Heart left ventricle (tissue), 16 donors: ENCODE results near the gene IQCH. TPM values are rescaled to one million over a fixed set of nuclear protein-coding genes. Genes with fewer than 3 reads are reported as not detected.

Source experiments
- ATAC-seq, 4 donors: fragments of 200-7000 bp; cut with Tn5 transposase; one replicate each; pipeline ENCODE4 v1.9.1; 2020 to 2022; ENCODE audit warnings: moderate library complexity in 4 of 4, mild to moderate bottlenecking in 3 of 4, moderate number of reproducible peaks in 1 of 4
- DNase-seq, 5 donors: peaks; one replicate each; pipeline ENCODE4 v3.0.0-alpha.2; 2020
- H3K27ac ChIP-seq, 12 donors: fragments of 200-600 bp; sonication (generic) in 4 of 12; one replicate each; pipeline versions ENCODE4 v1.5.0 to v1.8.0; 2016 to 2022; ENCODE audit warnings: mild to moderate bottlenecking in 2 of 12
- H3K27me3 ChIP-seq, 9 donors: fragments of 200-600 bp; sonication (generic) in 2 of 9; one replicate each; pipeline versions ENCODE4 v1.5.1 to v1.8.0; 2016 to 2022; ENCODE audit warnings: mild to moderate bottlenecking in 3 of 9
- H3K36me3 ChIP-seq, 9 donors: fragments of 200-600 bp; sonication (generic) in 2 of 9; one replicate each; pipeline versions ENCODE4 v1.5.0 to v1.8.0; 2018 to 2022; ENCODE audit warnings: mild to moderate bottlenecking in 2 of 9
- H3K4me1 ChIP-seq, 12 donors: fragments of 200-600 bp; sonication (generic) in 4 of 12; one replicate each; pipeline versions ENCODE4 v1.5.0 to v1.8.0; 2016 to 2022; ENCODE audit warnings: mild to moderate bottlenecking in 3 of 12
- H3K4me3 ChIP-seq, 12 donors: fragments of 200-600 bp; sonication (generic) in 4 of 12; one replicate each; pipeline versions ENCODE4 v1.5.0 to v1.8.0; 2017 to 2022; ENCODE audit warnings: mild to moderate bottlenecking in 9 of 12, moderate library complexity in 4 of 12
- H3K9me3 ChIP-seq, 12 donors: fragments of 200-600 bp; sonication (generic) in 4 of 12; one replicate each; pipeline versions ENCODE4 v1.5.0 to v1.8.0; 2016 to 2022; ENCODE audit warnings: mild to moderate bottlenecking in 1 of 12
- POLR2A ChIP-seq, 2 donors: fragments of 450-650 bp; IDR thresholded peaks; one replicate each; pipeline ENCODE4 v1.6.1; 2017; ENCODE audit warnings: antibody characterized with exemption in 2 of 2, mild to moderate bottlenecking in 2 of 2, moderate library complexity in 2 of 2
- WGBS, 4 donors: extraction: QIAGEN DNeasy Blood & Tissue Kit in 2 of 4; methylation state at CpG; one replicate each; pipeline versions ENCODE4 v1.1.5 to v1.1.7; 2013 to 2018; 5-methylcytosine and 5-hydroxymethylcytosine counted together
- intact Hi-C, 10 donors: fragments of 100-400 bp; cut with DNase I; formaldehyde crosslinking; loops; one replicate each; pipeline versions ENCODE4 v1.11.1 to v1.14.2; 2022
- polyA plus RNA-seq, 2 donors: library from polyadenylated mRNA; stranded (reverse); fragments of 200-250 nt; gene quantifications; one replicate each; pipeline ENCODE4 v1.2.3, GENCODE V29; 2013
- total RNA-seq, 9 donors: library from RNA; depleted of rRNA in 2 of 9; stranded (reverse); fragments of >200 nt in 2 of 9; fragmentation: NEBNext Ultra II Directional in 3 of 9; extraction: Animal tissue kit (Norgen Biotek cat#: 25700) in 3 of 9; gene quantifications; one replicate each; pipeline versions ENCODE4 v1.1.0 to v1.2.4, GENCODE V29; 2016 to 2023
- TF ChIP-seq, protein P1 (sequence below), 12 donors: fragments of 200-600 bp; sonication (generic) in 4 of 12; IDR thresholded peaks; one replicate each; pipeline versions ENCODE4 v1.5.0 to v1.8.0; 2018 to 2022; ENCODE audit warnings: antibody characterized with exemption in 12 of 12, mild to moderate bottlenecking in 5 of 12
- donor health status: ischemic (EF 13 %, LVEDD 7.1; RV severe dilation, severe dysfunction).
- donor health status: healthy with polysubstance abuse.
- donor health status: DM: no; HTN: yes; CAD: no.
- donor health status: DM: no; HTN: no; CAD: no.
- donor health status: ischemic (EF 25% LVEDD 6.9; RV normal size, moderate dysfunction).
- donor health status: ischemic (EF 25% LVEDD 5.7; RV mildly dilated, moderate dysfunction).
- donor health status: healthy.
- donor health status: DM: yes; HTN: yes; CAD: no.
- donor health status: ischemic (EF 35%, LVEDD 5.7; RV mildly dilated, moderate dysfunction).
- donor health status: nonischemic (EF 11% LVEDD 7.7; RV severe dilation, severe dysfunction).
- donor health status: DM: yes; HTN: yes; CAD: no.
- donor health status: PGD.
- donor health status: ischemic (EF 29% LVEDD 5.4; RV normal size, mild dysfunction).
- donor health status: nonischemic (EF 23%, LVEDD 6.1; RV moderate dilation, normal function).

IQCH gene
- total and polyA plus RNA-seq, 11 donors, result 0.11 to 3.3 (median 1.4) TPM

DNA sequence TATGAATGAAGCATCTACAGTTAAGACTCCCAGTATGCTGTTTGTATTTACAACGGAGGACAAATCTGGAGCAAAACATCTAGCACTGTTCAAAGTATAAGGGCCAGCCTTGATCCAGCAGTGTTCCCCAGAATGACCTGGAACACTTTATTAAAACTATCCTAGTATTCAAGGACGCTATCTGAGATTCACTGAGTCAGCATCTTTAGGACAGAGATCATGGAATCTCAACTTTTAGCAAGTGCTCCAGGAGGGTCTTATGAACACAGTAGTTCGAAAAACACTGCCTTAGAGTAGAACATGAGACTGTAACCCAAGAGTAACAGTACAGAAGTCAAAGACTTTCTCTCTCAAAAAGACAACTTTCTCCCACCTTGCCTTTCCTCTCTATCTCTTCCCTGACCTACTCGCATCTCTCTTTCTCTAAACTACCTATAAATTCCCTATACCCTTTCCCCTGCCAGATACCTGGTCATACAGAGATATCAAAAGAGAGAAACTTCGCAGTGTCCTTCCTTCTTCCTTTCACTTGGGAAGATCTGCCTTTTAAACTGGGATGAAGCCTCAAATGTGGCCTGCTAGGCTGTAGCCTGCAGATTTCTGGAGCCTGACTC lies 43.9 kb upstream of the IQCH start:
- WGBS, 4 donors, result 93 to 97% (median 95%) methylated on average over 5 of the region's 5 CpGs
- Histone ChIP-seq H3K27ac (no peak overlapping the region), H3K27me3 (no peaks in the 10 kb centered on the region), H3K4me3 (no peak overlapping the region), H3K9me3 (no peaks in the 10 kb centered on the region), H3K4me1 (peaks cover 0 to 4% (median 0%) of the 10 kb centered on the region in 12 donors), H3K36me3 (peaks cover 0 to 35% (median 28%) of the 10 kb centered on the region in 9 donors)
- ATAC-seq (no peak), DNase-seq (no peak)
- intact Hi-C loops, result no loop called here
- TF ChIP-seq POLR2A (IDR thresholded peaks at IDR 0.05), result no peak
- TF ChIP-seq, protein P1, sequence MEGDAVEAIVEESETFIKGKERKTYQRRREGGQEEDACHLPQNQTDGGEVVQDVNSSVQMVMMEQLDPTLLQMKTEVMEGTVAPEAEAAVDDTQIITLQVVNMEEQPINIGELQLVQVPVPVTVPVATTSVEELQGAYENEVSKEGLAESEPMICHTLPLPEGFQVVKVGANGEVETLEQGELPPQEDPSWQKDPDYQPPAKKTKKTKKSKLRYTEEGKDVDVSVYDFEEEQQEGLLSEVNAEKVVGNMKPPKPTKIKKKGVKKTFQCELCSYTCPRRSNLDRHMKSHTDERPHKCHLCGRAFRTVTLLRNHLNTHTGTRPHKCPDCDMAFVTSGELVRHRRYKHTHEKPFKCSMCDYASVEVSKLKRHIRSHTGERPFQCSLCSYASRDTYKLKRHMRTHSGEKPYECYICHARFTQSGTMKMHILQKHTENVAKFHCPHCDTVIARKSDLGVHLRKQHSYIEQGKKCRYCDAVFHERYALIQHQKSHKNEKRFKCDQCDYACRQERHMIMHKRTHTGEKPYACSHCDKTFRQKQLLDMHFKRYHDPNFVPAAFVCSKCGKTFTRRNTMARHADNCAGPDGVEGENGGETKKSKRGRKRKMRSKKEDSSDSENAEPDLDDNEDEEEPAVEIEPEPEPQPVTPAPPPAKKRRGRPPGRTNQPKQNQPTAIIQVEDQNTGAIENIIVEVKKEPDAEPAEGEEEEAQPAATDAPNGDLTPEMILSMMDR (IDR thresholded peaks at IDR 0.05), result no peak

DNA sequence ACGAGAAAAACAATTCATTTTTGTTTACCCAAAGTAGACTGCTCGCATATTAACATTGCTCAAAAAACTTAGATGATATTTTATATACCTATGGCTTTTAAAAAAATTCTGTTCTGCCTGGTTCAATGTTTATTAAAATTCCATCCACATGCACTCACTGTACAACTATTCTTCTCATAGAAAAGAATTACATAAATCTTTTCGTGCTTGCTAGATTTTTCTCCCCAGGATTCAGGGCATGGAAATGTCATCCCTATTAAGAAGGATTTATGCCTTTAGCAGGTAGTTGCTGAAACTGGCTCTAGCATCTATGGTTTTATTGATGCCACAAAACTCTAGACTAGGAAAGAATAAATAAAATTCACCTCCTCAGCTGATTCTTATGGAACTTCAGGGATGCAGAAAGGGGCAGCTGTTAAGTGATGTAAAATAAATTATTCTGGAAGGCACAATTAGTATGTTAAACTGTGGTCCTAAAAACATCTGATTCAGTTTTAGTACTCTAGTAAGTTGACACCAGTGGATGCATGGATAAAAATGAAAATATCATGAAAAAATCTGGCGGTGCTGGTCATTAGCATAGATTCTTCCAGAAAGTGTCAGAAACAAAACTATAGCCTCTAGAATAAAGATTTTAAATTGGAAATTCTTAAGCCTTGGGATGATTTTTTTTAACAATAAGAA lies 41.8 kb upstream of the IQCH start:
- no peak for ATAC-seq
- H3K36me3 ChIP-seq, result peaks cover 0 to 15% (median 14%) of the 10 kb centered on the region in 9 donors
- intact Hi-C loops, result no loop called here
- 95 to 97% (median 97%) methylated on average over 4 of the region's 4 CpGs for WGBS, 4 donors
- TF ChIP-seq, protein P1 (IDR thresholded peaks at IDR 0.05), result no peak
- no peak for TF ChIP-seq POLR2A (IDR thresholded peaks at IDR 0.05)
- no peaks in the 10 kb centered on the region for H3K27me3 ChIP-seq
- no peak for DNase-seq
- H3K4me1 ChIP-seq, result peaks cover 0 to 4% (median 0%) of the 10 kb centered on the region in 12 donors
- H3K9me3 ChIP-seq, result no peaks in the 10 kb centered on the region
- no peak overlapping the region for H3K4me3 ChIP-seq
- no peak overlapping the region for H3K27ac ChIP-seq

GRCh38 chr15:67215102-67215501 lies 39.5 kb upstream of the IQCH start:
- 83 to 95% (median 86%) methylated on average over 6 of the region's 6 CpGs for WGBS, 4 donors
- H3K4me3 ChIP-seq, result no peak overlapping the region
- TF ChIP-seq, protein P1 (IDR thresholded peaks at IDR 0.05), result no peak
- no peak for TF ChIP-seq POLR2A (IDR thresholded peaks at IDR 0.05)
- intact Hi-C loops, result no loop called here
- H3K36me3 ChIP-seq, result peaks cover 0 to 4% (median 0%) of the 10 kb centered on the region in 9 donors
- no peaks in the 10 kb centered on the region for H3K4me1 ChIP-seq
- no peaks in the 10 kb centered on the region for H3K9me3 ChIP-seq
- no peaks in the 10 kb centered on the region for H3K27me3 ChIP-seq
- ATAC-seq, result no peak
- no peak for DNase-seq
- no peak overlapping the region for H3K27ac ChIP-seq

DNA sequence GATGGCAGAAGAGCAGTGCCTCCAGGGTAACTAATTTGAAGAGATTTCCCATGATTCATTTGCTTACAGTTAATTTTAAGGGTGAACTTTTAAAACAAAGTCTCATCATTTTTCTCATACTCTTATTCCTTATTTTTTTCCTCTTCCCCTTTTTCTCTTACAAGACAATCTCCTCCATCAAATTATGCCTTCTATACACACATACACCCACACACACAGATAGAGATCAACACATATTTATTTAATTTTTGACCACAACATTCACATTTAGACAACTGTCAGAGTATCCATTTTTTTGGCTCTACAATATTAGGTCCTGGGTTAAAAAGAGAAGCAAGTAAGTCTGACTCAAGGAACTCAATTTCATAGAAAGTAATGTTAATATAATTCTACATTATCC lies 37.7 kb upstream of the IQCH start:
- DNase-seq, result no peak
- intact Hi-C loops, result no loop called here
- TF ChIP-seq POLR2A (IDR thresholded peaks at IDR 0.05), result no peak
- TF ChIP-seq, protein P1 (IDR thresholded peaks at IDR 0.05), result no peak

More for the DNA sequence above, 37.7 kb upstream of the IQCH start:
- no peak for ATAC-seq
- no peaks in the 10 kb centered on the region for H3K4me1 ChIP-seq
- no peaks in the 10 kb centered on the region for H3K36me3 ChIP-seq
- no peaks in the 10 kb centered on the region for H3K27me3 ChIP-seq
- no peaks in the 10 kb centered on the region for H3K9me3 ChIP-seq
- H3K27ac ChIP-seq, result no peak overlapping the region
- no peak overlapping the region for H3K4me3 ChIP-seq
